Stimulated activated CD4-positive, alpha-beta T cell treated with anti-CD3 and anti-CD28 coated beads, Interleukin-15, amount 100 ng/mL, for 48 hours (primary cell): Measurements from ENCODE around the gene GOSR2.
A peak's percentile ranks its signal among the peaks of the same experiment; 100 is the strongest.
"Not testable (repeated sequence)": the region's sequence is repeated elsewhere in the genome, so short reads cannot be mapped to it uniquely, and the experiment has no call there.

Source experiments
- DNase-seq, 2 donors: peaks; one replicate each; pipeline ENCODE4 v3.0.0-alpha.2; 2020; ENCODE audit warnings: low read depth in 2 of 2

Gene GOSR2

DNA sequence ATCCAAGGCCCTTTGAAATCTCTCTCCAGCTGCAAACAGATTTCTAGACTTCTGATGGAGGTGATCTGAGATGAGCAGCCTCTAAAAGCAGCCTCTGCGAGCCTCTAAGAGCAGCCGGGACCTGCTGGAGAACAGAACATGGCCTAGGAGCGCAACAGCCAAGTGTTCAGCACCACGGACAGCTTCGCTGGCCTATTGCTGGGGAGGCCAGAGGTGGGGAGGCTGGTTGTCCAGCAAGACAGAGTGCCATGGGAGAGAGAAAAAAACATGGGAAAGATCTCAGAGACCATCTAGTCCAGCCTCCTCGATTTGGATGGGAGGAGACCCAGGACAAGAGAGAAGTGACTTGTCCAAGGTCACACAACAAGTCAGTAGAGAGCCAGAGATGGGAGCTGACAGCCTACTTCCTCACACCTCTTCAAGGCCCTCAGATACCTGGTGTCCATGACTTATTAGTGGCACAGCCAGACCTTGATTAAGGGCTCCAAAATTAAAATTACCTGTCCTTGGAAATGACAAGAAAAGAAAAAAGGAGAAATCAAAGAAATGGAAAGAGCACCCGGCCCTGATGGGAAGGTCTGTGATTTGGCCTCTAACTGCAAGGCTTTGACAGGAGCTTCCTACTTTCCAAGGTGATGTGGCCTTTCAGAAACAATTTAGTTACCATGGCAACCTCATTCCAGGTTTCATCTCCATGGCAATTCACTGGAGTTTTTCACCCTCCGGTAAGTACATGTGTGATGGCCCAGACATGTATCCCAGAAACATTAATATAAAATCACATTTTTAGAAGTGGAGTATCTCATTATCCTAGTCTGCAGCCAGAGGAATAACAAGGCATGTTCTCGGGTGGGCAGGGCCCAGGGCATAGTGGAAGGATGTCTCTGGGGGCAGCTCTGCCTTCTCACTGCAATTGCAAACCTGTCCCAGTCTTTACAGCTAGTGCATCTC, 41.6 kb downstream of the GOSR2 start:
- DNase-seq = no peak

DNA sequence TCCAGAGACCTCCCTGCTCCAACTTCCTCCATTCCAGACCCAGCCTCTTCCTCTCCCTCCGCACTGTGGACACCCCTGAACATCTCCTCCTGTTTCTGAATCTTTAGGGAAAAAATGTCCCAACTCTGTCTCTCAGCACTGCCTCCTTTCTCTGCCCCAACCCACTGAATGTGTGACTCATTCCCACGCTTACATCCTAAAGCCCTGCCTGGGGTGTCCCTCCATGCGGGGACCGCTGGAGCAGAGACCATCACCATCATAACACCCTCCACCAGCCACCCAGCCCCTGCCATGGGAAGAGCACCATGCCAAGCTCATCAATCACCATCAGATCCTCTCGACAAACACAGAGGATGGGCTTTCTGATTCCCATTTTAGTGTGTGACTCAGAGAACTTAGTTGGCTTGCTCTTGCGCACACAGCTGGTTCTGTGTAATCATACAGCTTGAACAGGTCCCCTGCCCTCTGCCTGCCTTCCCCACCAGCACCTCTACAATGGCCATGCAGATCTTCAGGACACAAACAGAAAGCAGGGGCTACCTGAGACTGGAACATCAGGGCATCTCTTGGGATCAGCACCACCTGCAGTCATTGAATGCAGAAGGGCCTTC, 45.4 kb downstream of the GOSR2 start:
- no peak for DNase-seq

DNA sequence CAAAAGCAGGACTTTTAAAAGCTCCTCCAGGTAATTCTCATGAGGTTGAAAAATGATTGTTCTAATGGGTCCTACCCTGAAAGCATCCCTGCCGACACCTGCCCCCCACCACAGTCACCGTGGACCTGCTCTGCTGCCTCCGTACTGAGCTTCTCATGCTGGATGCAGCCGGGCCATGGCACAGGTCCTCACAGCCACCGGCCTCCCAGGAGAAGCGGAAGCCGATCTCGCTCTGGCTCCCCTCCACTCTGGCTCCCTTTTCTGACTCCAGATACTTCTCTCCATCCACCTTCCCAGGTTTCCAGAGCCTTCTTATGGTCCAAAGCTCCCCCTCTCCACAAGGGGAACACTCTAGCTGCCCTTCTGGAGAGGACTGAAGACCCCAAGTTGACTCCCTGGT, 45.9 kb downstream of the GOSR2 start:
- DNase-seq = no peak

DNA sequence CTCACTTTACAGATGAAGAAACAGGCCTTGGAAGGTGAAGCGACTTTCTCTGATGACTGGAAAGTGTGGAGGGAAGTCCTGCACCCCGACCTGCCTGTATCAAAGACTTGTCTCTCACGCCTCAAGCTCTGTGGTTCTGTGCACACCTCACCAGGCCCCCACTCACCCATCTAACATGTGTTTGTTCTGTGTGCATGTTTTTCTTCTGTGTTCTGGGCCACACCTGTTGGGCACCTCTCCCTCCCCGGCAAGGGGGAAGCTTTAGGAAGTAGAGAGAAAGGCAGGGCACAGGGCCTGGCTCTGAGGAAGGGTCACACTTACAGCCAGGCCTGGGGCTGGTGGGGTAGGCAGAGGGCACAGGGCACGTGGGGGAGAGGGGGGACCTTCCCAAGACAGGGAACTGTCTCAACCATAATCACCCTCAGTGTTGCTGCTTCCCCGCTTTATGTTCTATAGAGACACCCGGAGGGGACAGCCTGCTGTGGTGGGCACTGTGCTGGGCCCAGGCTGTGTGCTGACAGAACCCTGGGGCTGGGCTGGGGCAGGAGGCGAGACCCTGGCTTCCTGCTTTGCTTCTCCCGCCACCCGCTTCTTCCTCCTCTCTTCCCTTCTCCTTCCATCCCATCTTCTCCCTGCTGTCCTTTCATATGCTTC, 48.8 kb downstream of the GOSR2 start:
- no peak for DNase-seq

DNA sequence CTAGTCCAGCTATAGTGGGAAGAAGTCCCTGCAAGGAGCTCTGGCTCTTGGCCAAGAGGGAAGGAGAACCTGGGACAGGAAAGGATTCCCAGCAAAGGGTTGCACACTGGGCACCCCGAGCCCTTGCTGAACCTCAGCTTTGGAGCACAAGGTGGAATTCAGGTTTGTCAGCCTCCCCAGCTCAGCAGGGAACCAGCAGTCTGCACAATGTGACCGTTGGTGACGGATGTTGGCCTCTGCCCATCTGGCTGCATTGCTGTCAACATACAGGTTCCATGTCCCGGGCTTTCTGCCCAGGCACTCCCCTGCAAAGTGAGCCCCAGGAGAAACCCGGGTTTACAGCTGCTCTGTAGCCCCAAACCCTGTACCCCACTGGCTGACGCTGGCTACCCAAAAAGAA, 49.4 kb downstream of the GOSR2 start:
- no peak for DNase-seq

DNA sequence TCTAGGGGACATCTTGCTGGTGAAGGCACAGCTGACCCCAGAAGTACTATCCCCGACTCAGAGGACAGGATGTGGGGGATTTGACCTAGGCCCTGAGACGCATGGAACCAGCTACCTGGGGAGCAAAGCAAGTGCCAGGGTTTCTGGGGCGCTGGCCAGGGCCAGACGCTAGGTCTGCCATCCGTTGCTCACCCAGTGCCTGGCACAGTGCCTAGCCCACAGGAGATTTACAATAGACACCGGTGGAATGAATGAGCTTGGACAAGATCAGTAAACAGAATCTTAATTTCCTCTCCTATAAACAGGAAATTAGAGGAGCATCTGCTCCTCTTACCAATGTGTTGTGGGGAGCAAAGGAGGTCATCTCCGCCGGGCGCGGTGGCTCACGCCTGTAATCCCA, 51.1 kb downstream of the GOSR2 start:
- no peak for DNase-seq

DNA sequence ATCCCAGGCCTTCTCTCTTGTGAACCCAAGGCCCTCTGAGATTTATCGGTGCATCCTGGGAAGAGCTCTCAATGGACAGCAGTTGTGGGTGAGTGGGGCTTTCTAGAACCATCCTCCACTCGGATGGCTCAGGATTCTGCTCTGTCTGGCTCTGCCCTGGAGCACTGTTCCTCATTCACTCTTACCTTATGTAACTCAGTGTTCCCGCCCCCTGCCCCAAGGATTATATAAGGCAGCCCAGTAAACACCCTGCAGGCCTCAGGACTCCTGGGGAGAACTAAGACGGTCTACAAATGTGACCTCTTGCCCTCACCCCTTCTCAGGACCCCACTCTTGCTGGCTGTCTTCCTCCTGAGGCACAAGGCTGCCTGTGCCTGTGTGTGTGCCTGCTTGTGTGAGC, 52.3 kb downstream of the GOSR2 start:
- DNase-seq = no peak

DNA sequence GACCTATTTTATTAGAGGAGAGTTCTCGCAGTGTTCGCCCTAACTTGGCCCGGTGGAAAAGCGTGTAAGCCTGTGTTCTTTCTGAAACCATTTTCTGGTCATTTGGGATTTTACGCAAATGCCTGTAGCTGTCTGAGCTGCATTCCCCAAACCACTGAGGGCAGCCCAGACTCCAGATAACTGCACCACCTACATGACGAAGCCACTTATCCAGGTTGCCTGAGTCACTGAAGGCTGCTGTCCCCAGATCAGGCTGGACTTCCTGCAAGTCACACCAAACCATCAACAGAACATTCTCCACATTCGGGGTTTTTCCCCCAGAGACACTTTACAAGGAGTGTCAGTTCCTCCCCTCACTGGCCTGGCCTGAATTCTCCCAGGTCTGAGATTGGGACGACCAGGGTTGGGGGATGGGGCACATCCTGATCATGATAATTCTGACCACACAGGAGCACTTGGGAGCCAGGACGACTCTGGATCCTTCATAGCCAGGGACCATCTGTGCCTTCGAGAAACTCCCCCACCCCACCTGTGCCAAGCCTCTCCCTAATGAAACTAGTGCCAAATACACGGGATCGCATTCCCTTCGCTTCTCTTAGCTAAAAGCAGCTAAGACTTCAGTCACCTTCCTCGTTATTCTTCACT, 53.8 kb downstream of the GOSR2 start:
- no peak for DNase-seq

DNA sequence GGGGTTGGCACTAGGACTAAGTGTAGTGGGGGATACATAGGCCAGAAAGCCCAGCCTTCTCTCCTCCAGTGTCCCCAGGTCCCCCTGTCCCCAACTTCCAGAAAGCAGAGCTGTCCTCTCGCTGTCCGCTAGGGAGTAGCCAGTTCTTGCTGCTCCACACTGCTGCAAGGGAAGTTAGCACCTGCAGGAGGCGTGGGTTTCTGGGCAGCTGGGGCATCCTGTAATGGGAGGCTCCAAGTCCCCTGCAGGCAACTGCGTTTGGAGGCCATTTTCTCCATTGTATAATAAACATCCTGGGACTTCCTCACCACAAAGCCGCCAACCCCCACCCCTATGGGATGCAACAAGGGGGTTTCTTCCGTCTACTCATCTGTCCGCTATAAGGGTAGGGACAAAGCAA, 54.4 kb downstream of the GOSR2 start:
- no peak for DNase-seq

DNA sequence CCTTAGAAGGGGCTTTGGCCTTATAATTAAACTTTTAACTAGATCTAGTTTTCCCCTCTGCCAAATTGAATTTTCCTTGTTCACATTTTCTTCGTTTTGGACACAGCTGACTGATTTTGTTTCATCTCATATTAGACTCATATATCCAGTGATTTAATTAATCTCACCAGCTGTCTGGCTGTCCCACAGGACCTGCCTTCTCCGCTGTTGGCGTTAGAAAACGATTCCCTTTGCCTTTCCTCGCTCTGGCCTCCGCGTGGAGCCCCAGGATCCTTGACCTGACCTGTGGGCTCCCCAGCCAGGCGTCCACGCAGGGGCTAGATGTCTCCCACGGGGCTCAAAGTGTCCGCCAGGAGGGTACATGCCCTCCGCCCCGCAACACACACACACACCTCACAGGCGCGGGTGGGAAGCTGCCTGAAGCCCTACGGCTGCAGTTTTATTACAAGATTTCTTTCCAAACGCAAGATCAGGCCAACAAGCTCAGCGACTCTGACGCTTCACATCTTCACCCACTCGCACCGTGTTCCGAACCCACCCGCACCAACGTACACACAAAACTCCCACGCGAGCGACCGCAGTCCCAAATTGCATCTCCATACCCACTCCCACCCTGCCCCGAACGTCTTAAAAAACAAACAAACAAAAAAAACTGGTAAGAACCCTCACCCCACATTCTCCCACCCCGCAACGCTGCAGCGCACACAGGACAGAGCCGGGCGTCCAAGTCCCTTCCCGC, 55.0 kb downstream of the GOSR2 start:
- DNase-seq = no peak

DNA sequence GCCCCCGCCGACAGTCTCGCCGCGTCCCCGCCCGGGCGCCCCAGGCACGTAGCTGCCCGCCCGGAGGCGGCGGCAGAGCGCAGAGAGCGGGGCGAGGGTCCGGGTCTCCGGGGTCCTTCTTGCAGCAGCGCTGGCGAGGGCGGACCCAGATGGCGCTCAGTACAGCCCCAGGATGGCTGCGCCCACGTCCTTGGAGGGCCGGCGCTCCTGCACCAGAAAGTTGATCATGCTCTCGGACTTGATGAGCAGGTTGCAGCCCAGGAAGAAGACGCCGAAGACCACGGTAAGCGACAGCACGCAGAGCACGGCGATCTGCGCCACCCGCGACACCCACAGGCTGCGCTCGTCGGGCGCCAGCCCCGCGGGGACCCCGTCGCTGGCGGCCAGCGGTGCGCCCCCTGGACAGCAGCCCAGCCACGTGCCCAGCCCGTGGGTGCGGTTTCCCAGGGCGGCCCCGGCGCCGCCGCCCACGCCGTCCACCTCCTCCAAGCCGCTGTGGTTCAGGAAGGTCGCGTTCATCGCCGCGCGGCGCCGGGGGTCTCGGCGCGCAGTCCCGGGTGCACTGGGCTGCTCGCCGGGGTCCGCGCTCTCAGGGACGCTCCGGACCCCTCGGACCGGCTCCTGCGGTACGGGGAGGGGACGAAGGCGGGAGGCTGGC, 55.7 kb downstream of the GOSR2 start:
- no peak for DNase-seq

DNA sequence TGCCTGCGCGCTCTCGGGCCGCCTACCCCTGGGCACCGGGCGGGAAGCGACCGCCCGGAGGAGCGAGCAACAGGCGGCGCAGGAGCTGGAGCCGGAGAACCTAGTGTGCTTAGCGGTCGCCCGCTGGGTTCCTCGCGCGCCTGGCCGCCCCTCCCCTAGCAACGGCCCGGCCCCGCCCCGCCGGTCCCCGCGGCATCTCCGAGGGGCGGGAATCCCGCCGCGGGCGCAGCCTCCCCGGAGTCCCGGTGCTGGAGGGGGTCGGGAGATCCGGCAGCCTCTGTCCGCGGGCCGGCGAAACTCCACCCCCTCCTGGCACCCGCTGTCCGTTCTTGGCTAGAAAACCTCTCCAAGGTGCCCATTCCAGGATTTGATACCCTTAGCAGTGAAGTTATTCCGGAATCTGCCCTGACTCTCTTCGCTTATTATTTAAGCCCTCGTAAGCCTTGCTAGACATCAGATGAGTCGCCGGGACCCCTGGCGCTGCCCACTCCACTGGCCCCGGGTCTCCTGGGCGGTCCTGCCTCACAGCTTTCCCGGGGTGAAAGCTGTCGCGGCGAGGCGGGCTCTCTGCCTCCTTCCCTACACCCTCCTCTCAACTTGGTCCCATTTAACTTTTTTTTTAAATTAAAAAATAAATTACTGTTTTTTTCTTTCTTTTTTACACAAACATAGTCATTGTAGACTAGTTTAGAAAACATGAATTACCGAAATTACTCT, 56.3 kb downstream of the GOSR2 start, which contains the start of gene RPRML:
Gene RPRML, minus strand, starts transcription at position 107 of the 717 bp plus-strand sequence. CDS start 246 bp downstream, outside the sequence.
- peak in 1 of 2 donors; percentile 24 for DNase-seq

DNA sequence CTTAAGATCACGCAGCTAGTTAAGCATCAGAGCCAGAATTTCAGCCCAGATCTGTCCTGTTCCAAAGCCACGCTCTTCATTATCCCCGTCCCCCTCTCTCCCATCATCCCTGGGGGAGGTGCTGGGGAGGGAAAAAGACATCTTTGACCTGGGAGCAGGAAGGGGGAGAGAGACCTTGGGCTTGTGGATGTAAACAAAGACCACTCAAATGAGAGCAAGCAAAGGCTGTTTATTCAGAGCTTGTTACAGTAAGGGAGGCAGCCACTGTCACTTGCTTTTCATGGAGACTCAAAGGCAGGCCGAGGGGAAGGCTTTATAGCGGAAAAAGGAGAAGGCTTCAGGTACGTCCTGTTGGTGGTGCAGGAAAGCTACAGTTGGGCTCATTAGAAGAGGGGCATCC, 59.6 kb downstream of the GOSR2 start:
- no peak for DNase-seq

DNA sequence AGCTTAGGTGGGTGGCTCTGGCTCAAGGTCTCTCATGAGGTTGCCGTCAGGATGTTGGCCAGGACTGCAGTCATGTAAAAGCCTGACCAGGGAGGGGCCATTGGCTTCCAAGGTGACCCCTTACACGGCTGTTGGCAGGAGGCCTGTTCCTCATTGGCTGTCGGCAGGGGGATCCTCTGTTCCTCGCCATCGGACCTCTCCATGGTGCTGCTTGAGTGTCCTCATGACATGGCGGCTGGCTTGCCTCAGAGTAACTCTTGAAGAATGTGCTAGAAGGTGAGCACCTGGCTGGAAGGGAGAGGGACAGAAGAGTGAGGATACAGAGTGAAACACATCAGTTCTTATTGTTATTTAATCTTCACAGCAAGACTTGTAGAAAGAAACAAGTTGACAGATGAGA, 60.8 kb downstream of the GOSR2 start:
- DNase-seq = no peak

DNA sequence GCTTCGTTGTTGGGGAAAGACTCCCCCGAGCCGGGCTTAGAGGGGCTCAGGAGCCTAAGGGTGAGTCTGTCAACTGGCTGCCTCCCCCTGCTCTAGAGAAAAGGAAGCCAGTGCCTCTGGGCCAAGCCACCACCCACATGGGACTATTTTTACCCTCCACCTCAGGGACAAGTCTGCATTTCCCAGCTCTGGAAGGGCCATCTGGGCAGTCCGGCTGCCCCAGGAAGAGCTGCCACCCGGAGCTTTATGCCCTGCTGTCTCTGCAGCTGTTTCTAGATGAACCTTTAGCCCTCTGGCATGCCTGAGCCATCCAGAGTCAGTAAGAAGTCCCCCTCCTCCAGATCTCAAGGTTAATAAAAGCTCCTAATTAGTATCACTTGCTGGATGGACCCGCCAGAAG, 61.4 kb downstream of the GOSR2 start:
- DNase-seq = no peak

DNA sequence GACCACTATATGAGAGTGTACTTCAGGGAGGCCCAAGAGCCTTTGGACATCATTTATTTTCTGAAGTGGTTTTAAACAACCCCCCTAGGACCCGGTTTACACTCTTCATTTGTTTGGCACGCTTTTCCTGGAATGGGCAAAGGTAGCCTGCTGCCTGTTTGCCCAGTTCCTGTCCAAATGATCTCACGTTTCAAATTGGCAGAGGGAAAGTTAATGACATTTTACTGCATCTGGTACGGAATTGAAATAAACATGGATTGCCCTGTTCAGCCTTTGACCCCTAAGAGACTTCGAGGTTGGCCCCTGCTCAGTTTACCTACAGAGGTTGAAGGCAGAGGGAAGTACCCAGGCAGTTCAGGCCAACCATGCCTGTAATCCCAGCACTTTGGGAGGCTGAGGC, 61.9 kb downstream of the GOSR2 start:
- DNase-seq = no peak

DNA sequence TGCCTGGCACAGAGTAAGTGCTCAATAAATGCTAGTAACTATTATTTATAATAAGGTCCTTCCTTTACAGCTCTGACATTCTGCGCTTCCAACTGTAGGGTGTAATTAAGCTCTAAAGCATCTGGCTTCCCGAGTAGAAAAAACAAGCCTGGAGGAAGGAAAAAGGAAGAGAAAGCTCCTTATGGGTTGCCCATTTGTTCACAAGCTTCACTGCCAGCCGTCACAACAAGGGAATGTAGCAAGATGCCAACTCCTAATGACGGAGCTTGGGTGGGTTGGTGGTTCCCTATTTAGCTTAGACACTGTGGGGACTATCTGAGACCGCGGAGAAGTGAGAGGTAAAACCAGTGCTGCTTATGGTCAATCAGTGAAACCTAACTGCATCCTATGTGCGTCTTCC, 63.4 kb downstream of the GOSR2 start:
- DNase-seq = no peak

DNA sequence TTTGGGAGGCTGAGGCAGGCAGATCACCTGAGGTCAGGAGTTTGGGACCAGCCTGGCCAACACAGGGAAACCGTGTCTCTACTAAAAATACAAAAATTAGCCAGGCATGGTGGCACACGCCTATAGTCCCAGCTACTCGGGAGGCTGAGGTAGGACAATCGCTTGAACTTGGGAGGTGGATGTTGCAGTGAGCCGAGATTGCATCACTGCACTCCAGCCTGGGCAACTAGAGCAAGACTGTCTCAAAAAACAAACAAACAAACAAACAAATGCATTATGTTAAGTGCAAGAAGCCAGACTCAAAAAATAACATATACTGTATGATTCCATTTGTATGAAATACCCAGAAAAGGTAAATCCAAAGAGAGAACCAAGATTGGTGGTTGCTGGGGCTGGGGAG, 65.0 kb downstream of the GOSR2 start:
- DNase-seq = not testable (repeated sequence)

DNA sequence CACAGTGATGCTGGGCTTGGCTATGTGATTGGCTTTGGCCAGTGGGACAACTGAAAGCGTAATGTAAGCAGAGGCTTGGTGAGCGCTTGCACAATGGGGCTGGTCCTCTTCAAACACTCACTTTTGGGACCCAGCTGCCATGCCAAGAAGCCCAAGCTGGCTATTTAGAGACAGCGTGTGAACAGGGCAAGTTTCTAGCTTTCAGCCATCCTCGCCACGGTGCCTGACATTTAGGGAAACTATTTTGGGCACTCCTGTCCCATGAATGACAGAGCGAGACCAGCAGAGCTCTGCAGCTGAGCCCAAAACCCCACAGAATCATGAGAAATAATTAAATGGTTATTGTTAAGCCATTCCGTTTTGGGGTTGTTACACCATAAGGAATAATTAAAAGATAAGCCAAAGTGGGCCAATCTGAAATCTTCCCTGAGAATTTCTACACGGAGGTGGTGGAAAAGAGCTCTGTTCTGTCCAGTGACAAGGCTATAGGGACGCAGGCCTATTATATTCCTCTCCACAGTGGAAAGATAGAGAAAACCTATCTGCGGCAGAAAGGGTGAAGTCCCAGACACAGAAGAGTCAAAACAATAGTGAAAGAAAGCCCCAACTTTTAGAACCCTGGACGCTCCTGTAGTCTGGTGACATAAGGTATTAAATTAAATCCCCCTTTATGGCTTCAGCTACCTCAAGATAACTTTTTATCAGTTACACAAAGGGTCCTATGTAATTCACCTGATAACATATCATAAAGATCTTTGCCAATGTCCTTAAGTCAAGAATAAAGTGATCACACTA, 66.9 kb downstream of the GOSR2 start:
- DNase-seq = no peak
